Panc1 (cell line): ENCODE results near the gene RSU1. TPM values are rescaled to one million over a fixed set of nuclear protein-coding genes. Genes with fewer than 3 reads are reported as not detected.

ENCODE experiments used
- ATAC-seq: fragments of 200-7000 bp; cut with Tn5 transposase; 2 replicates; pipeline ENCODE4 v1.9.1; 2020; ENCODE audit warnings: mild to moderate bottlenecking, moderate library complexity
- BruUV-seq: library from RNA; stranded (reverse); fragments of 400-500 nt; replicated peaks from 2 replicates; lab custom pipeline; 2021; lab: Mats Ljungman, UMichigan
- CTCF ChIA-PET: fragments of 300-600 bp; sonication (Branson Sonifier 250); formaldehyde crosslinking; loops from one replicate; lab custom pipeline; 2022; ENCODE audit warnings: antibody characterized with exemption; lab: Charles Lee
- POLR2A ChIA-PET: fragments of 300-600 bp; sonication (Branson Sonifier 250); formaldehyde crosslinking; loops from one replicate; lab custom pipeline; 2022; ENCODE audit warnings: antibody characterized with exemption; lab: Charles Lee
- DNase-seq: peaks from one replicate; pipeline ENCODE4 v3.0.0-alpha.2; 2010; ENCODE audit warnings: low read depth, low spot score
- H3K27ac ChIP-seq: 2 replicates; pipeline ENCODE4 v1.5.1; 2011; ENCODE audit warnings: mild to moderate bottlenecking, low read length, inconsistent platforms
- H3K27me3 ChIP-seq: fragments of 200-500 bp; sonication (Bioruptor generic); 2 replicates; pipeline ENCODE4 v1.6.0; 2014; ENCODE audit warnings: low read length, inconsistent platforms; ENCODE audit not compliant: control insufficient read depth, insufficient read depth
- H3K36me3 ChIP-seq: fragments of 200-500 bp; sonication (Bioruptor generic); 2 replicates; pipeline ENCODE4 v1.5.1; 2014; ENCODE audit warnings: inconsistent platforms, mild to moderate bottlenecking, low read length, moderate library complexity; ENCODE audit not compliant: control insufficient read depth, insufficient read depth
- H3K4me1 ChIP-seq: 2 replicates; pipeline ENCODE4 v1.5.1; 2011; ENCODE audit warnings: inconsistent platforms, mild to moderate bottlenecking, low read length, moderate library complexity; ENCODE audit not compliant: control insufficient read depth, insufficient read depth
- H3K4me3 ChIP-seq, 2 experiments: 2 replicates each; pipeline ENCODE4 v1.5.1; 2011 to 2012; ENCODE audit warnings: low read depth in 2 of 2, low read length in 2 of 2, mild to moderate bottlenecking in 2 of 2, inconsistent platforms in 1 of 2, moderate library complexity in 1 of 2
- H3K9me3 ChIP-seq: fragments of 200-500 bp; sonication (Bioruptor generic); 2 replicates; pipeline ENCODE4 v1.5.1; 2014; ENCODE audit warnings: low read depth, mild to moderate bottlenecking, inconsistent platforms, low read length, moderate library complexity; ENCODE audit not compliant: control insufficient read depth, insufficient read depth
- POLR2AphosphoS5 ChIP-seq: IDR thresholded peaks from 2 replicates; pipeline ENCODE4 v1.6.1; 2012; ENCODE audit warnings: mild to moderate bottlenecking, low read depth, low read length, moderate library complexity
- SIN3A ChIP-seq: IDR thresholded peaks from 2 replicates; pipeline ENCODE4 v1.6.1; 2012; ENCODE audit warnings: low read depth, mild to moderate bottlenecking, low read length, moderate library complexity, borderline replicate concordance; ENCODE audit not compliant: insufficient read depth
- TCF7L2 ChIP-seq: IDR thresholded peaks from 2 replicates; pipeline ENCODE4 v1.6.1; 2011; ENCODE audit warnings: mild to moderate bottlenecking, low read depth, low read length, inconsistent platforms
- in situ Hi-C: cut with HindIII; loops from 2 replicates; pipeline ENCODE4 v1.10.0; 2016; ENCODE audit warnings: low sequenced_read_pairs, low pct_unique_long_range_greater_than_20kb
- intact Hi-C: fragments of 100-400 bp; cut with micrococcal nuclease; formaldehyde crosslinking; loops from one replicate; pipeline ENCODE4 v1.10.0; 2022; ENCODE audit not compliant: unreplicated experiment
- total RNA-seq: library from RNA; stranded (reverse); gene quantifications from one replicate; pipeline ENCODE4 v1.2.1, GENCODE V29; 2021; ENCODE audit not compliant: unreplicated experiment
- TF ChIP-seq, protein P1 (sequence below): fragments of 450-650 bp; IDR thresholded peaks from 2 replicates; pipeline ENCODE4 v1.5.1; 2017; ENCODE audit warnings: mild to moderate bottlenecking
- TF ChIP-seq, protein P2 (sequence below), 2 experiments: IDR thresholded peaks; 2 replicates each; pipeline ENCODE4 v1.6.1; 2011 to 2012; ENCODE audit warnings: low read depth in 2 of 2, control low read depth in 1 of 2, low read length in 1 of 2, mild to moderate bottlenecking in 1 of 2, moderate library complexity in 1 of 2; ENCODE audit not compliant: insufficient read depth in 1 of 2

Gene RSU1
- total RNA-seq, 1 experiment from 2014 or later = 55.6 TPM

DNA sequence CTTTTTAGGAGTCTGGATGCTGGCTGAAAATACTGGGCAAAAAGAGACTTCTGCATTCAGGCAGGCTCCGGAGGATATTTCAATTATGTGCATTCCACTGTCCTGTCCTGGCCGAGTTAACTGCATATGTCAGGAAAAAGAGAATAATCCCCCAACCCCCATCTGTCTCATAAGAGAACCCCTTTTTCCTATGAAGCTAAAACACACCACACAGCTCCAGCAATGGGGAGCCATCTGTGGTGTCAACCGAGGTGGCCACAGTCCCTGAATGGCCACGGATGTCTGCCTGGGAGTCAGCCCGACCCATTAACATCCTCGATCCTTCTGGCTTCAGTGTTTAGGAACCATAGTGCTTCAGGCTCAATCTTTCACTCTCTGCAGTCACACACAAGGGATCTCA, 70.4 kb downstream of the RSU1 start:
- ATAC-seq (no peak), DNase-seq (no peak)
- POLR2A ChIA-PET = no interaction called here
- TF ChIP-seq, protein P1, sequence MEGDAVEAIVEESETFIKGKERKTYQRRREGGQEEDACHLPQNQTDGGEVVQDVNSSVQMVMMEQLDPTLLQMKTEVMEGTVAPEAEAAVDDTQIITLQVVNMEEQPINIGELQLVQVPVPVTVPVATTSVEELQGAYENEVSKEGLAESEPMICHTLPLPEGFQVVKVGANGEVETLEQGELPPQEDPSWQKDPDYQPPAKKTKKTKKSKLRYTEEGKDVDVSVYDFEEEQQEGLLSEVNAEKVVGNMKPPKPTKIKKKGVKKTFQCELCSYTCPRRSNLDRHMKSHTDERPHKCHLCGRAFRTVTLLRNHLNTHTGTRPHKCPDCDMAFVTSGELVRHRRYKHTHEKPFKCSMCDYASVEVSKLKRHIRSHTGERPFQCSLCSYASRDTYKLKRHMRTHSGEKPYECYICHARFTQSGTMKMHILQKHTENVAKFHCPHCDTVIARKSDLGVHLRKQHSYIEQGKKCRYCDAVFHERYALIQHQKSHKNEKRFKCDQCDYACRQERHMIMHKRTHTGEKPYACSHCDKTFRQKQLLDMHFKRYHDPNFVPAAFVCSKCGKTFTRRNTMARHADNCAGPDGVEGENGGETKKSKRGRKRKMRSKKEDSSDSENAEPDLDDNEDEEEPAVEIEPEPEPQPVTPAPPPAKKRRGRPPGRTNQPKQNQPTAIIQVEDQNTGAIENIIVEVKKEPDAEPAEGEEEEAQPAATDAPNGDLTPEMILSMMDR = no peak
- no peak for TF ChIP-seq TCF7L2
- no peak for TF ChIP-seq SIN3A
- TF ChIP-seq, protein P2, sequence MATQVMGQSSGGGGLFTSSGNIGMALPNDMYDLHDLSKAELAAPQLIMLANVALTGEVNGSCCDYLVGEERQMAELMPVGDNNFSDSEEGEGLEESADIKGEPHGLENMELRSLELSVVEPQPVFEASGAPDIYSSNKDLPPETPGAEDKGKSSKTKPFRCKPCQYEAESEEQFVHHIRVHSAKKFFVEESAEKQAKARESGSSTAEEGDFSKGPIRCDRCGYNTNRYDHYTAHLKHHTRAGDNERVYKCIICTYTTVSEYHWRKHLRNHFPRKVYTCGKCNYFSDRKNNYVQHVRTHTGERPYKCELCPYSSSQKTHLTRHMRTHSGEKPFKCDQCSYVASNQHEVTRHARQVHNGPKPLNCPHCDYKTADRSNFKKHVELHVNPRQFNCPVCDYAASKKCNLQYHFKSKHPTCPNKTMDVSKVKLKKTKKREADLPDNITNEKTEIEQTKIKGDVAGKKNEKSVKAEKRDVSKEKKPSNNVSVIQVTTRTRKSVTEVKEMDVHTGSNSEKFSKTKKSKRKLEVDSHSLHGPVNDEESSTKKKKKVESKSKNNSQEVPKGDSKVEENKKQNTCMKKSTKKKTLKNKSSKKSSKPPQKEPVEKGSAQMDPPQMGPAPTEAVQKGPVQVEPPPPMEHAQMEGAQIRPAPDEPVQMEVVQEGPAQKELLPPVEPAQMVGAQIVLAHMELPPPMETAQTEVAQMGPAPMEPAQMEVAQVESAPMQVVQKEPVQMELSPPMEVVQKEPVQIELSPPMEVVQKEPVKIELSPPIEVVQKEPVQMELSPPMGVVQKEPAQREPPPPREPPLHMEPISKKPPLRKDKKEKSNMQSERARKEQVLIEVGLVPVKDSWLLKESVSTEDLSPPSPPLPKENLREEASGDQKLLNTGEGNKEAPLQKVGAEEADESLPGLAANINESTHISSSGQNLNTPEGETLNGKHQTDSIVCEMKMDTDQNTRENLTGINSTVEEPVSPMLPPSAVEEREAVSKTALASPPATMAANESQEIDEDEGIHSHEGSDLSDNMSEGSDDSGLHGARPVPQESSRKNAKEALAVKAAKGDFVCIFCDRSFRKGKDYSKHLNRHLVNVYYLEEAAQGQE (IDR thresholded peaks at IDR 0.05; ENCODE audit: insufficient read depth in 1 of 2, low read depth in 2 of 2, low read length in 1 of 2) = no peak
- TF ChIP-seq POLR2AphosphoS5 = no peak
- Histone ChIP-seq H3K27me3 (no peaks in the 10 kb centered on the region), H3K4me1 (no peaks in the 10 kb centered on the region), H3K4me3 (no peak overlapping the region), H3K27ac (no peak overlapping the region), H3K36me3 (no peaks in the 10 kb centered on the region), H3K9me3 (no peaks in the 10 kb centered on the region)
- CTCF ChIA-PET = no interaction called here
- intact Hi-C loops = no loop called here
- in situ Hi-C loops = no loop called here
- no TSS peak for BruUV-seq

DNA sequence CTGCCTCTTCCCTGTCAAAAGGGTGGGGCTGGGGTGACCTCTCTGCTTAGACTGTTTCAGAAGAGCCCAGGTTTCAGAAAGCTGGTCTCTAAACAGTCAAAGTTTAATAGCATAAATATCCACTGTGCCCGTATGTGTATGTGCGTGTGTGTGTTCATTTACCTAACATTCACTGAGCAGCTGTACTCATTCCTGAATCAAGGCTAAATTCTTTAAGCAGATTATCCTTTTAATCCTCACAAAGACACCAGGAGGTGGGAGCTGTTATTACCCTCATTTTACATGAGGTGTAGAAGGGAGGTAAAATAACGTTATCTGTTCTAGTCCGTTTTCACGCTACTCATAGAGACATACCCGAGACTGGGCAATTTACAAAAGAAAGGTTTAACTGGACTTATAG, 72.2 kb downstream of the RSU1 start:
- ChIA-PET POLR2A (no interaction called here), CTCF (no interaction called here)
- Histone ChIP-seq H3K4me1 (no peaks in the 10 kb centered on the region), H3K9me3 (no peaks in the 10 kb centered on the region), H3K27ac (no peak overlapping the region), H3K36me3 (no peaks in the 10 kb centered on the region; the same call in 1 of the 2 replicates), H3K4me3 (no peak overlapping the region), H3K27me3 (no peaks in the 10 kb centered on the region)
- in situ Hi-C loops = no loop called here
- BruUV-seq = no TSS peak
- DNase-seq = no peak
- intact Hi-C loops = no loop called here
- ATAC-seq = no peak
- TF ChIP-seq, protein P1 = no peak
- TF ChIP-seq SIN3A (no peak), POLR2AphosphoS5 (no peak), TCF7L2 (no peak)
- TF ChIP-seq, protein P2 (IDR thresholded peaks at IDR 0.05; ENCODE audit: insufficient read depth in 1 of 2, low read depth in 2 of 2, low read length in 1 of 2) = no peak
